ENCODE data around the gene FBLN2. TPM values are rescaled to one million over a fixed set of nuclear protein-coding genes. Genes with fewer than 3 reads are reported as not detected.

The FBLN2 gene
- total and polyA plus RNA-seq, 10 of the 15 experiments (the other 5 are each of a cell fraction or from before 2014, with no cell fraction given) = 0.03 to 0.41 (median 0.12) TPM; not detected in 2

GRCh38 chr3:13513051-13513912, 35.6 kb upstream of the FBLN2 start:
- Histone ChIP-seq H3K79me2 (ENCODE audit: control insufficient read depth, insufficient read depth, low read length) (no peaks in the 10 kb centered on the region), H3K27me3 (replicated peaks in 1 of 2; ENCODE audit: control insufficient read depth in 2 of 2, insufficient read depth in 2 of 2, low read length in 1 of 2) (no peaks in the 10 kb centered on the region), H3K36me3 (ENCODE audit: control insufficient read depth in 2 of 2, insufficient read depth in 2 of 2, low read length in 1 of 2) (no peaks in the 10 kb centered on the region), H3K4me2 (ENCODE audit: control insufficient read depth, insufficient read depth) (no peak overlapping the region), H3K9me3 (replicated peaks; ENCODE audit: control insufficient read depth, insufficient read depth, low read length) (no peaks in the 10 kb centered on the region), H2AFZ (ENCODE audit: control insufficient read depth, low read depth, low read length) (no peak overlapping the region), H3K9ac (ENCODE audit: control insufficient read depth, insufficient read depth, low read length) (no peak overlapping the region), H4K20me1 (ENCODE audit: control insufficient read depth, insufficient read depth) (no peaks in the 10 kb centered on the region), H3K27ac (ENCODE audit: control insufficient read depth, insufficient read depth) (no peak overlapping the region), H3K4me1 (ENCODE audit: control insufficient read depth, insufficient read depth, low read length) (peaks cover 5% of the 10 kb centered on the region; the same call in 1 of the 2 replicates), H3K4me3 (no peak overlapping the region)
- DNase-seq (ENCODE audit: low read depth, low spot score) (no peak), ATAC-seq (peak; percentile 68), FAIRE-seq (no peak)
- RAD21 ChIA-PET (ENCODE audit: unreplicated experiment) = no interaction called here
- intact Hi-C loops (cut with micrococcal nuclease; ENCODE audit: unreplicated experiment) = no loop called here
- SMC1A ChIA-PET (ENCODE audit: uncharacterized antibody, unreplicated experiment) = no interaction called here
- CTCF ChIA-PET = interaction anchor here (0.8 to 2.3 kb wide), 4 partner anchors 17 to 135 kb away, joined by 3 to 5 read pairs (median 3); no protein-coding TSS in a partner anchor
- TF ChIP-seq IKZF1 (conservative IDR thresholded peaks at IDR 0.05) (0 out of 2 replicates have a peak, but pooled peaks have one; percentile 11), CREM (IDR thresholded peaks at IDR 0.05; ENCODE audit: low read depth) (no peak), NR2F1 (conservative IDR thresholded peaks at IDR 0.05) (peak; percentile 58; the same call in 1 of the 2 replicates)
- WGBS (ENCODE audit: insufficient coverage, insufficient replicate concordance, low lambda C conversion rate, missing lambda C conversion rate) = 64% methylated on average over 20 of the region's 20 CpGs
- in situ Hi-C loops (cut with MboI) = no loop called here
- POLR2A ChIA-PET = no interaction called here
- BruUV-seq (replicated peaks) = no TSS peak

GRCh38 chr3:13513913-13514517, 34.9 kb upstream of the FBLN2 start:
- Histone ChIP-seq H3K9me3 (replicated peaks; ENCODE audit: control insufficient read depth, insufficient read depth, low read length) (no peaks in the 10 kb centered on the region), H3K79me2 (ENCODE audit: control insufficient read depth, insufficient read depth, low read length) (no peaks in the 10 kb centered on the region), H3K4me1 (ENCODE audit: control insufficient read depth, insufficient read depth, low read length) (peaks cover 5% of the 10 kb centered on the region; the same call in 1 of the 2 replicates), H3K4me3 (no peak overlapping the region), H3K27ac (ENCODE audit: control insufficient read depth, insufficient read depth) (no peak overlapping the region), H2AFZ (ENCODE audit: control insufficient read depth, low read depth, low read length) (no peak overlapping the region), H3K36me3 (ENCODE audit: control insufficient read depth in 2 of 2, insufficient read depth in 2 of 2, low read length in 1 of 2) (no peaks in the 10 kb centered on the region), H3K9ac (ENCODE audit: control insufficient read depth, insufficient read depth, low read length) (no peak overlapping the region), H3K4me2 (ENCODE audit: control insufficient read depth, insufficient read depth) (no peak overlapping the region), H3K27me3 (replicated peaks in 1 of 2; ENCODE audit: control insufficient read depth in 2 of 2, insufficient read depth in 2 of 2, low read length in 1 of 2) (no peaks in the 10 kb centered on the region; a peak in 1 of 4 replicates), H4K20me1 (ENCODE audit: control insufficient read depth, insufficient read depth) (no peaks in the 10 kb centered on the region)
- in situ Hi-C loops (cut with MboI) (no loop called here), intact Hi-C loops (cut with micrococcal nuclease; ENCODE audit: unreplicated experiment) (no loop called here)
- ChIA-PET RAD21 (ENCODE audit: unreplicated experiment) (no interaction called here), SMC1A (ENCODE audit: uncharacterized antibody, unreplicated experiment) (no interaction called here), CTCF (interaction anchor here (0.8 to 1.5 kb wide), 2 partner anchors 18 to 134 kb away, joined by 3 read pairs; no protein-coding TSS in a partner anchor), POLR2A (no interaction called here)
- no peak for FAIRE-seq
- WGBS (ENCODE audit: insufficient coverage, insufficient replicate concordance, low lambda C conversion rate, missing lambda C conversion rate) = 53% methylated on average over 10 of the region's 10 CpGs
- ATAC-seq = no peak
- no TSS peak for BruUV-seq (replicated peaks)
- DNase-seq (ENCODE audit: low read depth, low spot score) = no peak
- TF ChIP-seq NBN (IDR thresholded peaks at IDR 0.05) = no peak
- TF ChIP-seq ZBTB4 (CRISPR knock-in tag; IDR thresholded peaks at IDR 0.05) = no peak
- no peak for TF ChIP-seq CHD4 (IDR thresholded peaks at IDR 0.05)
- no peak for TF ChIP-seq CREB1 (IDR thresholded peaks at IDR 0.05; ENCODE audit: low read depth)
- no peak for TF ChIP-seq MLLT1 (IDR thresholded peaks at IDR 0.05)
- TF ChIP-seq PBX3 (IDR thresholded peaks at IDR 0.05; ENCODE audit: insufficient replicate concordance, low read depth, low read length) = no peak
- no peak for TF ChIP-seq SMAD1 (IDR thresholded peaks at IDR 0.05; ENCODE audit: low read depth, partially characterized antibody)

Measured in GM12878 (cell line).